Cardiac fibroblast (primary cell): Measurements from ENCODE around the gene GCN1.
"Not testable (repeated sequence)": the region's sequence is repeated elsewhere in the genome, so short reads cannot be mapped to it uniquely, and the experiment has no call there.

ENCODE experiments used
- DNase-seq, 2 donors: peaks; one replicate each; pipeline versions ENCODE4 v3.0.0 to v3.0.0-alpha.2; 2010; ENCODE audit warnings: low read depth in 2 of 2
- H3K4me3 ChIP-seq, 2 donors: replicated peaks in 1 of 2; 1 replicate in 1 of 2; 2 replicates in 1 of 2; pipeline ENCODE4 v1.5.1; 2011; ENCODE audit warnings: low read depth in 2 of 2, low read length in 2 of 2, mild to moderate bottlenecking in 2 of 2, moderate library complexity in 1 of 2
- CTCF ChIP-seq: IDR thresholded peaks from one replicate; pipeline ENCODE4 v1.5.1; 2011; ENCODE audit warnings: low read depth, mild to moderate bottlenecking, low read length, inconsistent platforms

GCN1 gene

GRCh38 chr12:120215766-120216735, 21.5 kb upstream of the GCN1 start:
- DNase-seq, result no peak
- TF ChIP-seq CTCF, result no peak
- no peak overlapping the region for H3K4me3 ChIP-seq

GRCh38 chr12:120215357-120215735, 20.8 kb upstream of the GCN1 start:
- DNase-seq, result no peak
- no peak overlapping the region for H3K4me3 ChIP-seq
- TF ChIP-seq CTCF, result no peak

- TF ChIP-seq CTCF, result no peak
- no peak overlapping the region for H3K4me3 ChIP-seq
- no peak for DNase-seq
These were observed 20.3 kb upstream of the GCN1 start for GRCh38 chr12:120214626-120215356.

- no peak overlapping the region for H3K4me3 ChIP-seq
- TF ChIP-seq CTCF, result no peak
- DNase-seq, result no peak
These were observed 19.2 kb upstream of the GCN1 start for GRCh38 chr12:120213758-120214157.

- H3K4me3 ChIP-seq, result not testable (repeated sequence)
- DNase-seq, result peak in 1 of 2 donors; percentile 6
These were observed 18.7 kb upstream of the GCN1 start for GRCh38 chr12:120213182-120213581.

GRCh38 chr12:120212301-120212700, 17.8 kb upstream of the GCN1 start:
- no peak for DNase-seq
- no peak for TF ChIP-seq CTCF
- H3K4me3 ChIP-seq, result no peak overlapping the region

- no peak for DNase-seq
- no peak for TF ChIP-seq CTCF
- H3K4me3 ChIP-seq, result no peak overlapping the region
These were observed 17.4 kb upstream of the GCN1 start for GRCh38 chr12:120211904-120212283.
